GM13977 (cell line): ENCODE data around the gene CIT.
"Not testable (repeated sequence)": the region's sequence is repeated elsewhere in the genome, so short reads cannot be mapped to it uniquely, and the experiment has no call there.

ENCODE experiments used
- DNase-seq: peaks from one replicate; pipeline ENCODE4 v3.0.0; 2012; ENCODE audit warnings: low spot score
- in situ Hi-C: fragments of 300-500 bp; cut with MboI; formaldehyde crosslinking; loops from one replicate; pipeline ENCODE4 v1.12.0; 2022; ENCODE audit warnings: low sequenced_read_pairs, low pct_unique_long_range_greater_than_20kb, mixed read lengths, inconsistent platforms; ENCODE audit not compliant: unreplicated experiment
- TF ChIP-seq, protein P1 (sequence below): IDR thresholded peaks from 2 replicates; pipeline ENCODE4 v1.5.1; 2012; ENCODE audit warnings: mild to moderate bottlenecking, control low read depth; ENCODE audit not compliant: insufficient read depth; ENCODE audit errors: extremely low read depth, missing control alignments

The CIT gene

DNA sequence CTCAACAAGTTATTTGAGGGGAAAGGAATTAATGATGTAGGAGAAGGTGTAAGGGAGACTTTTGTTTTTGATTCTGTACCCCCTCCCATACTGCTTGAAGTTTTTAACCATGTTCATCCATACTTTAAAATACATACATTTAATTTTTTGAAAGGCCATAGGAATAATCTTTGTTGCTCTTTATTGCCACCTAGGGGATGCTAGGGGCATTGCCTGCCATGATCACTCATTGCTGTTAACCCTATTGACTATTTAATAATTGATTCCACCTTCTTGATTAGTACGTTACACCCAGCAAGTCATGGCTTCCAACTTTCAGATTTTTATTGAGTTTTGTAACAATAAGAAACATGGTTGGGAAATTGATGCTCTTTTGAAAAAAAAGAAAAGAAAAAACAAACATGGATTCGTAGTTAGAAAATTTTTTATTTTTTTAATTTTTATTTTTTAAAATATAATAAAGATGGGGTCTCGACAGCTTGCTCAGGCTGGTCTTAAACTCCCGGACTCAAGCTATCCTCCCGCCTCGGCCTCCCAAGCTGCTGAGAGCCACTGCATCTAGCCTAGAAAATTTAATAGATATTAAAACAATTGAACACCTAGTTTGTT is 217.7 kb downstream of the CIT start:
- TF ChIP-seq, protein P1, sequence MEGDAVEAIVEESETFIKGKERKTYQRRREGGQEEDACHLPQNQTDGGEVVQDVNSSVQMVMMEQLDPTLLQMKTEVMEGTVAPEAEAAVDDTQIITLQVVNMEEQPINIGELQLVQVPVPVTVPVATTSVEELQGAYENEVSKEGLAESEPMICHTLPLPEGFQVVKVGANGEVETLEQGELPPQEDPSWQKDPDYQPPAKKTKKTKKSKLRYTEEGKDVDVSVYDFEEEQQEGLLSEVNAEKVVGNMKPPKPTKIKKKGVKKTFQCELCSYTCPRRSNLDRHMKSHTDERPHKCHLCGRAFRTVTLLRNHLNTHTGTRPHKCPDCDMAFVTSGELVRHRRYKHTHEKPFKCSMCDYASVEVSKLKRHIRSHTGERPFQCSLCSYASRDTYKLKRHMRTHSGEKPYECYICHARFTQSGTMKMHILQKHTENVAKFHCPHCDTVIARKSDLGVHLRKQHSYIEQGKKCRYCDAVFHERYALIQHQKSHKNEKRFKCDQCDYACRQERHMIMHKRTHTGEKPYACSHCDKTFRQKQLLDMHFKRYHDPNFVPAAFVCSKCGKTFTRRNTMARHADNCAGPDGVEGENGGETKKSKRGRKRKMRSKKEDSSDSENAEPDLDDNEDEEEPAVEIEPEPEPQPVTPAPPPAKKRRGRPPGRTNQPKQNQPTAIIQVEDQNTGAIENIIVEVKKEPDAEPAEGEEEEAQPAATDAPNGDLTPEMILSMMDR, result peak; percentile 67
- in situ Hi-C loops, result no loop called here
- DNase-seq, result peak; percentile 67

DNA sequence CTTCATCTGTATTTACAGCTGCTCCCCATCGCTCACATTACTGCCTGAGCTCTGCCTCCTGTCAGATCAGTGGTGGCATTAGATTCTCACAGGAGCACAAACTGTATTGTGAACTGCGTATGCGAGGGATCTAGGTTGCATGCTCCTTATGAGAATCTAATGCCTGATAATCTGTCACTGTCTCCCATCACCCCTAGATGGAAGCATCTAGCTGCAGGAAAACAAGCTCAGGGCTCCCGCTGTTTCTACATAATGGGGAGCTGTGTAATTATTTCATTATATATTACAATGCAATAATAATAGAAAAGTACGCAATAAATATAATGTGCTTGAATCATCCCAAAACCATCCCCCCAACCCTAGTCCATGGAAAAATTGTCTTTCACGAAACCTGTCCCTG is 219.0 kb downstream of the CIT start:
- DNase-seq, in situ Hi-C loops: not testable (repeated sequence)
- TF ChIP-seq, protein P1, result peak; percentile 7

DNA sequence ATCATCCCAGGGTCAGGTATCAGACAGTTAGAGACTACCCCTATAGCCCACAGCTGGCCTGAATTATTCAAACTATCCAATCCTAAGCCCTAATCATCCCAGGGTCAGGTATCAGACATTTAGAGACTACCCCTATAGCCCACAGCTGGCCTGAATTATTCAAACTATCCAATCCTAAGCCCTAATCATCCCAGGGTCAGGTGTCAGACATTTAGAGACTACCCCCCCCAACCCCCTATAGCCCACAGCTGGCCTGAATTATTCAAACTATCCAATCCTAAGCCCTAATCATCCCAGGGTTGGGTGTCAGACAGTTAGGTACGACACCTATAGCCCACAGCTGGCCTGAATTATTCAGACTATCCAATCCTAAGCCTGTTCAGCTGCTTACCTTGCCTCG is 220.1 kb downstream of the CIT start:
- in situ Hi-C loops, DNase-seq: not testable (repeated sequence)

DNA sequence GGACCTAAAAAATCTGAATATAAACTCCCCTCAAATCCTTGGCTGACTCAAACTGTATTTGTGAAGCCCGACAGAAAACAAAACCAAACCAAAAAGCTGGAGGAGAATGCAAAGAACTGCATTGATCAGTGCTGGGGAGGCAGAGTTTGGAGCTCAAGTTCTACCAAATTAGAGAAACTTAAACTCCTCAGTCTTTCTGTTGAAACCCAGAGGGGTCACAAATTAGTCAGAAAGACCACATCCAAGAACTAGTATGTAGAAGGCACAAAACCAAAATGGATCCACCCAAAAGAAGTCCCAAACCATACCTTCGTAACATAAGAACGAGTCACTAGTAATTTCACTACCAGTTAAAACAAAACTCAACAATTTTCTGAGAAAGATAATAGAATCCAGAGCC is 224.5 kb downstream of the CIT start:
- TF ChIP-seq, protein P1, result no peak
- DNase-seq, result no peak
- in situ Hi-C loops, result no loop called here

DNA sequence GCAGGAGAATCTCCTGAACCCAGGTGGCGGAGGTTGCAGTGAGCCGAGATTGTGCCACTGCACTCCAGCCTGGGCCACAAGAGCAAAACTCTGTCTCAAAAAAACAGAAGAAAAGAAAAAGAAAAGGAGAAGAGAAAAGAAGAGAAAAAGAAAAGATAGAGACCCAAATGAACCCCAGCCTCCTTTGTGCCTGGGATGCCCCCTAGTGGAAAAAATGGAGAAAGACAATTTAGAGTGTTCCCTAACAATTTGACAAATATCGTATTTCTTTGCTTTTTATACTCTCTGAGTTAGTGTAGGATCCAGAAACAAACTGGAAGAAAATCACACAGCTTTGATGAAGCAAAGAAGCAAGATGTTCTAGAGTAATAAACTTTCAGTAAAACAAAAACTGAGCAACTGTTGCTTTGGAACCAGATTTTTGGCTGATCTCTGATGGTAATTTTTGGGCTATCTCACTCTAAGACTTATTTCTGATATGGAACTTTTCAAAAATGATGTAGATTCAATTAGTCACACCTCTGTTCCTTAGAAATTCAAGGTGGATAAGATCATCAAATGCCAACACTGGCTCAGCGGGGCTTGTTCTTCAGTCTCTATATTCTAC is 227.8 kb downstream of the CIT start:
- TF ChIP-seq, protein P1, result peak; percentile 67
- DNase-seq, result peak; percentile 62
- in situ Hi-C loops, result no loop called here

DNA sequence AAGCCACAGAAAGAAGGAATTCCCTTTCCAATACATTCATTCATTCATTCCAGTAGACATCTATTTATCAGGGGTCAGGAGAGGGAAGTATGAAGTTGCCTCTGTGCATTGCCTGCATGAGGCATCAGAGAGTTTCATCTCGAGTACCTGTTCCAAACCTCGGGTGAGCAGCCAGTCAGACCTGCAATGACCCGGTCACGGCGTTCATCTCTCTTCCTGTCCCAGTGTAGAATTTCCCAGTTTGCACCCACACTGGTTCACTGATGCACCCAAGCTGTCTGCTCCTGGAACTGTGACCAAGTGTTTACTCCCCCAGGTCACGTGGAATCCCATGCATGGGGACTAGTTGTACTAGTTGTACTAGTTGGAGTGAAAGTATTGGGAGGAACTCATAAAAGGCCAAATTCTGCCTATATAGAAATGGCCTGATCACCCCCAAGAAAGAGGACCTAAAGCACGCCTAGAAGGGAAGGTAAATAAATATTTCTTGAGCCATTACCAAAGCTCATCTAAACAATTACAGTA is 231.5 kb downstream of the CIT start:
- in situ Hi-C loops, result no loop called here

DNA sequence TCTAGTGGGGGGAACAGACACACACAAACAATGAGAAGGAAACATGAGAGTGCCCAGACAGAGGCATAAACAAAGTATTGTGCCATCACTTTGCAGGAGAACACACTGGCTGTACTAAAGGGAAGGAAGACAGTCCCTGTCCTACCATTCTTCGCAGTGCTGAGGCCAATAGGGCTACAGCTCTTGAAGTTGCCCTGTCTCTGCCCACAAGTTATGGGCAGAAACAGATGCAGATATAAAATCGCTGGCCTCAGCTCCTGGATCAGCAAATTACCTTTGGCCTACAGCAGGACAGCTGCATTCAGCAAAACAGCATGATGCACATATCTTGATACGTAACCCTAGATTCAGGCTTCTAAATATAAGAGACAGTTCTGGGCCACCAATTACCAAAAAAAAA is 232.2 kb downstream of the CIT start:
- DNase-seq, result no peak
- TF ChIP-seq, protein P1, result no peak
- in situ Hi-C loops, result no loop called here

More for the DNA sequence above, 231.5 kb downstream of the CIT start:
- TF ChIP-seq, protein P1, result no peak
- no peak for DNase-seq
